Coronary artery (tissue), 2 donors: ENCODE results near the gene TSSK2.

Source experiments
- DNase-seq: peaks from one replicate; pipeline ENCODE4 v3.0.0-alpha.2; 2017; ENCODE audit warnings: low spot score
- H3K27ac ChIP-seq, 2 donors: fragments of 200-600 bp; sonication (generic); one replicate each; pipeline ENCODE4 v1.5.1; 2016 to 2019
- H3K4me3 ChIP-seq: fragments of 200-600 bp; sonication (generic); 2 replicates; pipeline ENCODE4 v1.5.1; 2016; ENCODE audit warnings: mild to moderate bottlenecking, moderate library complexity
- CTCF ChIP-seq: fragments of 200-600 bp; sonication (generic); IDR thresholded peaks from one replicate; pipeline ENCODE4 v1.5.1; 2019; ENCODE audit warnings: antibody characterized with exemption

The TSSK2 gene

GRCh38 chr22:19124377-19124776, 6.7 kb upstream of the TSSK2 start:
- TF ChIP-seq CTCF = no peak
- H3K4me3 ChIP-seq = no peak overlapping the region
- no peak overlapping the region for H3K27ac ChIP-seq
- no peak for DNase-seq

GRCh38 chr22:19125011-19125410, 6.1 kb upstream of the TSSK2 start:
- Histone ChIP-seq H3K27ac (no peak overlapping the region), H3K4me3 (no peak overlapping the region)
- TF ChIP-seq CTCF = no peak
- DNase-seq = no peak

GRCh38 chr22:19125474-19126308, 5.4 kb upstream of the TSSK2 start:
- TF ChIP-seq CTCF = no peak
- Histone ChIP-seq H3K27ac (no peak overlapping the region), H3K4me3 (no peak overlapping the region)
- no peak for DNase-seq

GRCh38 chr22:19126309-19127273, 4.5 kb upstream of the TSSK2 start:
- no peak for TF ChIP-seq CTCF
- Histone ChIP-seq H3K27ac (no peak overlapping the region), H3K4me3 (no peak overlapping the region)
- DNase-seq = no peak

- DNase-seq = no peak
- TF ChIP-seq CTCF = no peak
- Histone ChIP-seq H3K27ac (no peak overlapping the region), H3K4me3 (no peak overlapping the region)
Observed at GRCh38 chr22:19127329-19128008, 3.6 kb upstream of the TSSK2 start.

GRCh38 chr22:19128009-19128401, 3.1 kb upstream of the TSSK2 start:
- no peak overlapping the region for H3K27ac ChIP-seq
- no peak for TF ChIP-seq CTCF
- no peak for DNase-seq
- H3K4me3 ChIP-seq = no peak overlapping the region
